Panc1 (cell line): ENCODE results near the gene SERPINA12. TPM values are rescaled to one million over a fixed set of nuclear protein-coding genes. Genes with fewer than 3 reads are reported as not detected.

Source experiments
- ATAC-seq: fragments of 200-7000 bp; cut with Tn5 transposase; 2 replicates; pipeline ENCODE4 v1.9.1; 2020; ENCODE audit warnings: mild to moderate bottlenecking, moderate library complexity
- BruUV-seq: library from RNA; stranded (reverse); fragments of 400-500 nt; replicated peaks from 2 replicates; lab custom pipeline; 2021; lab: Mats Ljungman, UMichigan
- CTCF ChIA-PET: fragments of 300-600 bp; sonication (Branson Sonifier 250); formaldehyde crosslinking; loops from one replicate; lab custom pipeline; 2022; ENCODE audit warnings: antibody characterized with exemption; lab: Charles Lee
- POLR2A ChIA-PET: fragments of 300-600 bp; sonication (Branson Sonifier 250); formaldehyde crosslinking; loops from one replicate; lab custom pipeline; 2022; ENCODE audit warnings: antibody characterized with exemption; lab: Charles Lee
- DNase-seq: peaks from one replicate; pipeline ENCODE4 v3.0.0-alpha.2; 2010; ENCODE audit warnings: low read depth, low spot score
- H3K27ac ChIP-seq: 2 replicates; pipeline ENCODE4 v1.5.1; 2011; ENCODE audit warnings: mild to moderate bottlenecking, low read length, inconsistent platforms
- H3K27me3 ChIP-seq: fragments of 200-500 bp; sonication (Bioruptor generic); 2 replicates; pipeline ENCODE4 v1.6.0; 2014; ENCODE audit warnings: low read length, inconsistent platforms; ENCODE audit not compliant: control insufficient read depth, insufficient read depth
- H3K36me3 ChIP-seq: fragments of 200-500 bp; sonication (Bioruptor generic); 2 replicates; pipeline ENCODE4 v1.5.1; 2014; ENCODE audit warnings: inconsistent platforms, mild to moderate bottlenecking, low read length, moderate library complexity; ENCODE audit not compliant: control insufficient read depth, insufficient read depth
- H3K4me1 ChIP-seq: 2 replicates; pipeline ENCODE4 v1.5.1; 2011; ENCODE audit warnings: inconsistent platforms, mild to moderate bottlenecking, low read length, moderate library complexity; ENCODE audit not compliant: control insufficient read depth, insufficient read depth
- H3K4me3 ChIP-seq, 2 experiments: 2 replicates each; pipeline ENCODE4 v1.5.1; 2011 to 2012; ENCODE audit warnings: low read depth in 2 of 2, low read length in 2 of 2, mild to moderate bottlenecking in 2 of 2, inconsistent platforms in 1 of 2, moderate library complexity in 1 of 2
- H3K9me3 ChIP-seq: fragments of 200-500 bp; sonication (Bioruptor generic); 2 replicates; pipeline ENCODE4 v1.5.1; 2014; ENCODE audit warnings: low read depth, mild to moderate bottlenecking, inconsistent platforms, low read length, moderate library complexity; ENCODE audit not compliant: control insufficient read depth, insufficient read depth
- POLR2AphosphoS5 ChIP-seq: IDR thresholded peaks from 2 replicates; pipeline ENCODE4 v1.6.1; 2012; ENCODE audit warnings: mild to moderate bottlenecking, low read depth, low read length, moderate library complexity
- SIN3A ChIP-seq: IDR thresholded peaks from 2 replicates; pipeline ENCODE4 v1.6.1; 2012; ENCODE audit warnings: low read depth, mild to moderate bottlenecking, low read length, moderate library complexity, borderline replicate concordance; ENCODE audit not compliant: insufficient read depth
- TCF7L2 ChIP-seq: IDR thresholded peaks from 2 replicates; pipeline ENCODE4 v1.6.1; 2011; ENCODE audit warnings: mild to moderate bottlenecking, low read depth, low read length, inconsistent platforms
- in situ Hi-C: cut with HindIII; loops from 2 replicates; pipeline ENCODE4 v1.10.0; 2016; ENCODE audit warnings: low sequenced_read_pairs, low pct_unique_long_range_greater_than_20kb
- intact Hi-C: fragments of 100-400 bp; cut with micrococcal nuclease; formaldehyde crosslinking; loops from one replicate; pipeline ENCODE4 v1.10.0; 2022; ENCODE audit not compliant: unreplicated experiment
- total RNA-seq: library from RNA; stranded (reverse); gene quantifications from one replicate; pipeline ENCODE4 v1.2.1, GENCODE V29; 2021; ENCODE audit not compliant: unreplicated experiment
- TF ChIP-seq, protein P1 (sequence below), 2 experiments: IDR thresholded peaks; 2 replicates each; pipeline ENCODE4 v1.6.1; 2011 to 2012; ENCODE audit warnings: low read depth in 2 of 2, control low read depth in 1 of 2, low read length in 1 of 2, mild to moderate bottlenecking in 1 of 2, moderate library complexity in 1 of 2; ENCODE audit not compliant: insufficient read depth in 1 of 2
- TF ChIP-seq, protein P2 (sequence below): fragments of 450-650 bp; IDR thresholded peaks from 2 replicates; pipeline ENCODE4 v1.5.1; 2017; ENCODE audit warnings: mild to moderate bottlenecking

Gene SERPINA12
- total RNA-seq, 1 experiment from 2014 or later = not detected

DNA sequence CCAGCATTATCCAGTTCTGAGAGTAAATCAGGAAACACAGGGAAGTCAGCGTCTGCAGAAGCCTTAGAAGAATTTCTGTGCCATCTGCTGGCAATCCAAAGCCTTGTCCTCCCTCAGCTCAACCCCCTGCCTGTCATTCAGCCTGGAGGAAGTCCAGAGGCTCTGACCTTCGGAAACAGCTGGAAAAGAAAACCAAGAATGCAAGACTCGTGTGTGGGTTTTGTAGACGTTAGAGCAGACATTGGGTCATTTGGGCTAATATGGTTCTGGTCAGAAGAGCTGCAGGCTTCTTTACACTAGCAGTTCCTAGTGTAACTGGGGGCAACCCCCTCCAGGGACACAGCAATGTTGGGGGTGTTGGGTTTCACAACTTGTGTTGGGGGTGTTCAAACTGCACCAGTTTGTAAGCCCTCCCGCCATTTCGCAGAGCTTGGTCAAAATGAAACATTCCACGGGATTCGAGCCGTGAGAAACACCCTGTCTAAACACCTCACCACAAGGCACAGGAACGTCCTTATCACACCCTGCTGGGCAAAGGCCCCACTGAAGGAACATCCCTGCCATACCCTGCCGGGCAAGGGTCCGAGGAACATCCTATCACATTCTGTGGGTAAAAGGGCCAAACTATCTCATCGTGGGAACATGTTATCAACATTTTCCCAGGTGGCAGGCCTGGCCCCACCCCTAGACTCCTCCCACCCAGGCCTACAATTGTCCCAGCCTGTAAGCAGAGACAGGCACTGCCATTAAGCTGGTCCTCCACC lies 30.9 kb upstream of the SERPINA12 start:
- no peak overlapping the region for H3K4me3 ChIP-seq
- intact Hi-C loops (no loop called here), in situ Hi-C loops (no loop called here)
- no peaks in the 10 kb centered on the region for H3K36me3 ChIP-seq
- H3K9me3 ChIP-seq = no peaks in the 10 kb centered on the region
- H3K27ac ChIP-seq = no peak overlapping the region
- CTCF ChIA-PET = interaction anchor here (0.6 to 1.0 kb wide), 2 partner anchors 64 to 403 kb away, joined by 3 to 7 read pairs; partner anchors contain the start of gene SERPINA9
- no TSS peak for BruUV-seq
- POLR2A ChIA-PET = no interaction called here
- DNase-seq (no peak), ATAC-seq (no peak)
- H3K27me3 ChIP-seq = no peaks in the 10 kb centered on the region
- TF ChIP-seq TCF7L2 (no peak), POLR2AphosphoS5 (no peak), SIN3A (no peak)
- TF ChIP-seq, protein P1, sequence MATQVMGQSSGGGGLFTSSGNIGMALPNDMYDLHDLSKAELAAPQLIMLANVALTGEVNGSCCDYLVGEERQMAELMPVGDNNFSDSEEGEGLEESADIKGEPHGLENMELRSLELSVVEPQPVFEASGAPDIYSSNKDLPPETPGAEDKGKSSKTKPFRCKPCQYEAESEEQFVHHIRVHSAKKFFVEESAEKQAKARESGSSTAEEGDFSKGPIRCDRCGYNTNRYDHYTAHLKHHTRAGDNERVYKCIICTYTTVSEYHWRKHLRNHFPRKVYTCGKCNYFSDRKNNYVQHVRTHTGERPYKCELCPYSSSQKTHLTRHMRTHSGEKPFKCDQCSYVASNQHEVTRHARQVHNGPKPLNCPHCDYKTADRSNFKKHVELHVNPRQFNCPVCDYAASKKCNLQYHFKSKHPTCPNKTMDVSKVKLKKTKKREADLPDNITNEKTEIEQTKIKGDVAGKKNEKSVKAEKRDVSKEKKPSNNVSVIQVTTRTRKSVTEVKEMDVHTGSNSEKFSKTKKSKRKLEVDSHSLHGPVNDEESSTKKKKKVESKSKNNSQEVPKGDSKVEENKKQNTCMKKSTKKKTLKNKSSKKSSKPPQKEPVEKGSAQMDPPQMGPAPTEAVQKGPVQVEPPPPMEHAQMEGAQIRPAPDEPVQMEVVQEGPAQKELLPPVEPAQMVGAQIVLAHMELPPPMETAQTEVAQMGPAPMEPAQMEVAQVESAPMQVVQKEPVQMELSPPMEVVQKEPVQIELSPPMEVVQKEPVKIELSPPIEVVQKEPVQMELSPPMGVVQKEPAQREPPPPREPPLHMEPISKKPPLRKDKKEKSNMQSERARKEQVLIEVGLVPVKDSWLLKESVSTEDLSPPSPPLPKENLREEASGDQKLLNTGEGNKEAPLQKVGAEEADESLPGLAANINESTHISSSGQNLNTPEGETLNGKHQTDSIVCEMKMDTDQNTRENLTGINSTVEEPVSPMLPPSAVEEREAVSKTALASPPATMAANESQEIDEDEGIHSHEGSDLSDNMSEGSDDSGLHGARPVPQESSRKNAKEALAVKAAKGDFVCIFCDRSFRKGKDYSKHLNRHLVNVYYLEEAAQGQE (IDR thresholded peaks at IDR 0.05; ENCODE audit: insufficient read depth in 1 of 2, low read depth in 2 of 2, low read length in 1 of 2) = no peak
- TF ChIP-seq, protein P2, sequence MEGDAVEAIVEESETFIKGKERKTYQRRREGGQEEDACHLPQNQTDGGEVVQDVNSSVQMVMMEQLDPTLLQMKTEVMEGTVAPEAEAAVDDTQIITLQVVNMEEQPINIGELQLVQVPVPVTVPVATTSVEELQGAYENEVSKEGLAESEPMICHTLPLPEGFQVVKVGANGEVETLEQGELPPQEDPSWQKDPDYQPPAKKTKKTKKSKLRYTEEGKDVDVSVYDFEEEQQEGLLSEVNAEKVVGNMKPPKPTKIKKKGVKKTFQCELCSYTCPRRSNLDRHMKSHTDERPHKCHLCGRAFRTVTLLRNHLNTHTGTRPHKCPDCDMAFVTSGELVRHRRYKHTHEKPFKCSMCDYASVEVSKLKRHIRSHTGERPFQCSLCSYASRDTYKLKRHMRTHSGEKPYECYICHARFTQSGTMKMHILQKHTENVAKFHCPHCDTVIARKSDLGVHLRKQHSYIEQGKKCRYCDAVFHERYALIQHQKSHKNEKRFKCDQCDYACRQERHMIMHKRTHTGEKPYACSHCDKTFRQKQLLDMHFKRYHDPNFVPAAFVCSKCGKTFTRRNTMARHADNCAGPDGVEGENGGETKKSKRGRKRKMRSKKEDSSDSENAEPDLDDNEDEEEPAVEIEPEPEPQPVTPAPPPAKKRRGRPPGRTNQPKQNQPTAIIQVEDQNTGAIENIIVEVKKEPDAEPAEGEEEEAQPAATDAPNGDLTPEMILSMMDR = no peak
- no peaks in the 10 kb centered on the region for H3K4me1 ChIP-seq

DNA sequence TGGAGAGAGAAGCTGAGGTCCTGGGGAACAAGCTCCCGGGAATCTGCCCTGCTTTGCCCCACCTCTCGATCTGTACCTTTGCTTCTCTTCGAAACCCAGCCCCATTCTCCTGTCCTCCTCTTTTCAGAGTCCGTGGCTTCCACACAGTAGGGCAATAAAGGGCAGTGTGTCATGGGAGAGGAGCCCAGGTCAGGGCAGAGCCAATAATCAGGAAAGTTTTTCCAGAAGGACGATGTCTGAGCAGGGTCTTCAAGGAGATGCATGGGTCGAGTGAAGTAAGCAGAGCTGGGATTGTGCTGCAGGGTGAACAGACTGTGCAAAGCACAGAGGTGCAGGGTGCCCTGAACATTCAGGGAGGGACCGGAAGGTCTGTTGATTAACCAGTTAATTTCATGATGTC lies 29.9 kb upstream of the SERPINA12 start:
- intact Hi-C loops (no loop called here), in situ Hi-C loops (no loop called here)
- BruUV-seq = no TSS peak
- DNase-seq (no peak), ATAC-seq (no peak)
- ChIA-PET POLR2A (no interaction called here), CTCF (interaction anchor here (0.6 kb wide), 1 partner anchor 671 kb away, joined by 3 read pairs; no protein-coding TSS in a partner anchor)
- Histone ChIP-seq H3K4me3 (no peak overlapping the region), H3K4me1 (no peaks in the 10 kb centered on the region), H3K36me3 (no peaks in the 10 kb centered on the region), H3K27me3 (no peaks in the 10 kb centered on the region), H3K9me3 (no peaks in the 10 kb centered on the region), H3K27ac (no peak overlapping the region)
- TF ChIP-seq POLR2AphosphoS5 (no peak), SIN3A (no peak), TCF7L2 (no peak)
- TF ChIP-seq, protein P2 = no peak
- TF ChIP-seq, protein P1 (IDR thresholded peaks at IDR 0.05; ENCODE audit: insufficient read depth in 1 of 2, low read depth in 2 of 2, low read length in 1 of 2) = no peak
